ENCODE measurements around the gene ZNF846.

- TF ChIP-seq, protein P1, sequence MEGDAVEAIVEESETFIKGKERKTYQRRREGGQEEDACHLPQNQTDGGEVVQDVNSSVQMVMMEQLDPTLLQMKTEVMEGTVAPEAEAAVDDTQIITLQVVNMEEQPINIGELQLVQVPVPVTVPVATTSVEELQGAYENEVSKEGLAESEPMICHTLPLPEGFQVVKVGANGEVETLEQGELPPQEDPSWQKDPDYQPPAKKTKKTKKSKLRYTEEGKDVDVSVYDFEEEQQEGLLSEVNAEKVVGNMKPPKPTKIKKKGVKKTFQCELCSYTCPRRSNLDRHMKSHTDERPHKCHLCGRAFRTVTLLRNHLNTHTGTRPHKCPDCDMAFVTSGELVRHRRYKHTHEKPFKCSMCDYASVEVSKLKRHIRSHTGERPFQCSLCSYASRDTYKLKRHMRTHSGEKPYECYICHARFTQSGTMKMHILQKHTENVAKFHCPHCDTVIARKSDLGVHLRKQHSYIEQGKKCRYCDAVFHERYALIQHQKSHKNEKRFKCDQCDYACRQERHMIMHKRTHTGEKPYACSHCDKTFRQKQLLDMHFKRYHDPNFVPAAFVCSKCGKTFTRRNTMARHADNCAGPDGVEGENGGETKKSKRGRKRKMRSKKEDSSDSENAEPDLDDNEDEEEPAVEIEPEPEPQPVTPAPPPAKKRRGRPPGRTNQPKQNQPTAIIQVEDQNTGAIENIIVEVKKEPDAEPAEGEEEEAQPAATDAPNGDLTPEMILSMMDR (IDR thresholded peaks at IDR 0.05; ENCODE audit: poor library complexity), result no peak
- no peak for TF ChIP-seq EZH2 (IDR thresholded peaks at IDR 0.05; ENCODE audit: borderline replicate concordance)
- no peak for TF ChIP-seq EZH2phosphoT487 (IDR thresholded peaks at IDR 0.05; ENCODE audit: low read depth, severe bottlenecking, unreplicated experiment)
Measured at GRCh38 chr19:9735986-9736385, 32.6 kb downstream of the ZNF846 start.
